HG02884 (cell line): ENCODE measurements around the gene GRID1.

Source experiments
- ATAC-seq: cut with Tn5 transposase; IDR thresholded peaks from one replicate; pipeline ENCODE4 v1.9.1; 2021; ENCODE audit warnings: mild to moderate bottlenecking, moderate library complexity; ENCODE audit not compliant: unreplicated experiment

The GRID1 gene

GRCh38 chr10:86025509-86025908 is 341.1 kb downstream of the GRID1 start:
- no peak for ATAC-seq

- no peak for ATAC-seq
Measured at GRCh38 chr10:86024281-86025041, 342.1 kb downstream of the GRID1 start.

DNA sequence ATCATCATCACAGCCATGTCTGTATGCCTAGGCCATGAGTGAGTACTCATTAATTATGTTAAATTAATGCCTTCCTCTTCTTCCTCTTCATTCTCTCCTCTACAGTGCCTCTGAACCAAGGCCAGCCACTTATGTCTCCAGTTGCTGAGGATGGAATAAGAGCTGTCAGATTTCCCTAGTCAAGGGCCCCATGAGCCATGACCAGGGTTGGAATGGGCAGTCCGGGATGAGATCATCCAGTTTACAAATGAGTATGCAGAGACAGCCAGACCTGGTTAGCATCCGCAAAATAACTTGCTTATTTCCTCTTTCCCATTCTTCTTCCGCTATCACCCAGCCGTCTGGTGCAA is 342.7 kb downstream of the GRID1 start:
- ATAC-seq: no peak

DNA sequence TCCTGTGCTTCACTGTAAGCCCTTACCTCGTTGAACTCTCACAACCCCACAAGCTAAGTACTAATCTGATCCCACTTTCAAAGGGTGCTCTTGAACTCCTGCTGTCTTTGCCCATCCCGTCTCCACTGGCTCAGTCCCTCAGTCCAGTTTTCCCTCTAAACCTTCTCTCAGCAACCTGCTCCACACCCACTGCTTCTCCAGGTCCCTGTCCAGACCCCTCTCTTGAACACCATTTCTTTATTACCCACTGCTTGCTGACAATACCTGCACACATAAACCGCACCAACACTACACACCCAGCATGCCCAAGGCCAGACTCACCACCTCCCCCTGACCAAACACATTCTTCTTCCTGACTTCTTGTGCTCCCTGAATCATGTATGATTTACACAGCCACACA is 343.3 kb downstream of the GRID1 start:
- ATAC-seq: no peak

DNA sequence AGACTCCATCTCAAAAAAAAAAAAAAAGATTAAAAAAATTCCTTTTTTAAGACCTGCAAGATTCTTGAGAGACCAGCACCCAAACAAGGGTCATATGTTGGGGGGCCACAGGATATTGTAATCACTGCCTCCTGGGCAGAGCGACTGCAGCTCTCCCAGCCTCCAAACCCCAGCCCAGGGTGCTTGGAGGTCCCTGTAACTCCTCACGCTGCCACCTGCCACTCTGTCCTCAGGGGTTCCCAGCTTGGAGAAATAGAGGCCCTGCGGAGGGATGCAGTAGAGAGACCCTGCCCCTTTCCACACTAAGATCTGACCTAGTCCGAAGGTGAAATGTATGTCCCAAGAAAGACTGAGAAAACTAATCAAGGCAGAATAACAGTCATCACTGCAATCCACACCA is 343.7 kb downstream of the GRID1 start:
- no peak for ATAC-seq

GRCh38 chr10:86020134-86020533 is 346.5 kb downstream of the GRID1 start:
- no peak for ATAC-seq

DNA sequence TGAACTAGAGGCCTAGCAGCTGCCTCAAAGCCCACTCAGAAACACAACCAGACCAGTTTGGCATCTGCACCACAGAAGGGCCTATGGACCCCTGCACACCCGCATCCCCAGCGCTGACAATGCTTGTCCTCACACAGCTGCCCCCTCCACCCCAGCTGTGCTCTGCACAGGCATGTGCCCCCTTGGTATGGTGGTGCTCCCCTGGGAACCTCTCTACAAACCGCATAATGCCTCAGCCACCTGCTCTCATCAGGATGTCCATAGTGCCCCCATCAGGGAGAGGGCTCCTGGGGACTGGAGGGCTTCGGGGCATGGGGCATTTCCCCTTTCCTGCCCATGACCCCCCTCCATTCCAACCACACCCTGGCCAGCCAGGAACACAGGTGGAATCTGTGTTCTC is 347.5 kb downstream of the GRID1 start:
- no peak for ATAC-seq

- ATAC-seq: no peak
Measured at GRCh38 chr10:86018735-86019058, 347.9 kb downstream of the GRID1 start.

DNA sequence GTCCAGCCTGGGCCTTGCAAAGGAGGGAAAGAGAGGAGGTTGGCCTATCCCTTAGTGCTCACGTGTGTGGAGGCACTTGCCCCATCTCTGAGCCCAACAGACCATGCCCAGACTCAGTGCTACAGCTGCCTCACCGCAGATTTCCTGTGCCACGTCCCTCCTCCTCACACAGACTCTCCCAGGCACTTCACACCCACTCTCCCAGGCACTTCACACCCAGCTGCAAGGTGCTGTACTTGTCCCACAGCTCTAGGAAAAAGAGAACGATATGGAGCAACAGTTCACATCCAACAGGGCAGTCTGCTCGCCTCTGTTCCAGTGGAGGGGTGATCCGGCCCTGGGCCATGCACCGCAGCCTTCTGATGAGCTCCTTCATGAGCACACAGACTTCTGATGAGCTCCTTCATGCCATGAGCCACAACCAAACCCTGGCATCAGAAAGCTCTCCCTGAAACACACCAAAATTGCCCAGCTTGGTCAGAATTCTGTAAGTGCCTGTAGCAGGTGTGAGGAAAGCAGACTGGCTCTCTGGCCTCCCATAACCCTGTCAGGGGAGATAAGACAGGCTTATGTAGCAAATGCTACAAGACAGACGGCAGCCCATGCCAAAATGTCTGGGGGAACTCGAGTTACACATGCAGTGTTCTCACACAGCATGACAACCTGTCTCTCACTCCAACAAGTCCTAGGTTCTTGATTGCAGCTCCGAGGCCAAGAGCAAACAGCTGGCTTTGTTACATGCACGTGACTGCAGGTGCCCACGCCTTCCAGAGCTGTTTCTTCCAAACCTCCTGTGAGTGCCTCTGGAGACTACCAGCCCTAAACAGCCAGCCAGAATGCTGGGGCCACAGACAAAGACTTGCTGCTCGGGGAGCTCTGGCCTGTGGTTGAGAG is 348.5 kb downstream of the GRID1 start:
- no peak for ATAC-seq

DNA sequence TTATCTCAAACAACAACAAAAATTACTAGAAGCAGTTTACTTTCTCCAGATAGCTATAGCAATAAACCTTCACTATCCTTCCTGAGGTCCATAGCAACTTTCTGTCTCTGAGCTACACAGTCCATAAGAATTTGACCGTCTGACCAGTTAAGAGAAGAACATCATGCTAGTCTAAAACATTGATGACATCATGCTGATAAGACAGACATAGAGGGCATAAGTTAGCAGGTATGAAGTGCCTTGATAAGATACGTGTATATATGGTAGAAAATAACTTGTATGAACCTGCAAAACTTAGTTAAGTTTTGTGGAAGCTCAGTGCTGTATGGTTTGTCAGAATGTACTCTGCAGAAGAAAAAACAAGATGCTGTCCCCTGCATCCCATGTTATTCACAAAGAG is 353.0 kb downstream of the GRID1 start:
- ATAC-seq: no peak

DNA sequence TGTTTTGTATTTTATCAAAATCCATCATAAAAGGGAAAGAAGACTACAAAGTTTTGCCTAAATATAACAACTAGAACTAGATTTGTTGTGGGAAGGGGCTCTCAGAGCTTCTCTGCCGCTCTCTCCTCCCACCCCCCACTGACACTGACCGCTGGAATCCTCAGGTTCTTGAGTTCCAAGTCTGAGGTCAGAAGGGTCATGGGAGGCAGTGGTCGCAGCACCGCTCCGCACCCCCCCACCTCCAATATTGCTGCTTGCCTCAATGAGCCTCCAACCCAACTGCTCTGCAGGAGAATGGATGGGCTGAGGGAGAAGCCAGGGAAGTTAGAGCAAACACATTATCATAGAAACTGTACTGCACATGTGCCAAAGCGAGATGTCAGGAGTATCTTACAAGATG is 359.4 kb downstream of the GRID1 start:
- no peak for ATAC-seq

DNA sequence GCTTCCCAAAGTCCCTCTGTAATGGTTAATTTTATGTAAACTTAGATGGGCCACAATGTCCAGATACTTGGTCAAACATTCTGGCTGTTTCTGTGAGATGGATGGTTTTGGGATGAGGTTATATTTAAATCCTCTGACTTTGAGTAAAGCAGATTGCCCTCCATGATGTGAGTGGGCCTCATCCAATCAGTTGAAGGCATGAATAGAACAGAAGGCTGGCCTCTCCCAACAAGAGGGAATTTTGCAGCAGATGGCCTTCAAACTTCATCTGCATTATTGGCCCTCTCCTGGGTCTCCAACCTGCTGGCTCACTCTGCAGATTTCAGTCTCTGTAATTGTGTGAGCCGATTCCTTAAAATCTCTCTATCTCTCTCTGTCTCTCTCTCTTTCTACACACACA is 362.3 kb downstream of the GRID1 start:
- ATAC-seq: no peak

DNA sequence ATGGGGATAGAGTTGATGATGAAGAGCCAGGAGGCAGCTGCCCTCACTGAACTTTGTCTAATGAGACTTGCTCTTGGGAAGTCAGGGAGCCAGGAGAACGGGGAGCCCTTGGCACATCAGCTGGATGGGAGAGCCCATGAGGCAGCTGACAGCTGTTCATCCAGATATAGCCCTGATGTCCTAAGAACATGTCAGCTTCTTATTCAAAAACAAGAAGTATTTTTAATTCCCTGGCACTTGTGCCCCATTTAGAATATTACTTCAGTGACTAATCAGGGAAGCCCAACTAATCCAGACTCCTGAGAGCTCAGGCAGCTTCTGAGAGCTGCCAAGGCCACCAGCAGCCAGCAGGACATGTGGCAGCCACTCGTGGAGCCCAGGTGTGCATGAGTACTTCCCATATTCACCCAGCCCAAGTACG is 363.4 kb downstream of the GRID1 start:
- no peak for ATAC-seq

DNA sequence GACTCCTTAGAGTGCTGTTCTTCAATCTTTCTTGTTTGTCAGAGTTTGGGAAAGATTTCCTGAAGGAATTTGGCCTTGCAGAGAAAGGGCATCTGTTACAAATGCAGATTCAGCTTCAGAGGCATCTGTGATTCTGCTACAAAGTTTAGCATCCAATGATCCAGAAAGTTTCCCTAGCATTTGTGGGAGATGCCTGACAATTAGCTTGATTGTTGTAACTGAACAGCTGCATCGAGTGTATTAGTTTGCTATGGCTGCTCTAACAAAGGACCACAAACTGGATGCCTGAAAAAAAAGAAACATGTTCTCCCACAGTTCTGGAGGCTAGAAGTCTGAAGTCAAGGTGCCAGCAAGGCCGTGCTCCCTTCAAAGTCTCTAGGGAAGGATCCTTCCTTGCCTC is 365.1 kb downstream of the GRID1 start:
- no peak for ATAC-seq

- ATAC-seq: no peak
Measured at GRCh38 chr10:85997544-85997943, 369.1 kb downstream of the GRID1 start.

- ATAC-seq: no peak
Measured at GRCh38 chr10:85995791-85996190, 370.8 kb downstream of the GRID1 start.

DNA sequence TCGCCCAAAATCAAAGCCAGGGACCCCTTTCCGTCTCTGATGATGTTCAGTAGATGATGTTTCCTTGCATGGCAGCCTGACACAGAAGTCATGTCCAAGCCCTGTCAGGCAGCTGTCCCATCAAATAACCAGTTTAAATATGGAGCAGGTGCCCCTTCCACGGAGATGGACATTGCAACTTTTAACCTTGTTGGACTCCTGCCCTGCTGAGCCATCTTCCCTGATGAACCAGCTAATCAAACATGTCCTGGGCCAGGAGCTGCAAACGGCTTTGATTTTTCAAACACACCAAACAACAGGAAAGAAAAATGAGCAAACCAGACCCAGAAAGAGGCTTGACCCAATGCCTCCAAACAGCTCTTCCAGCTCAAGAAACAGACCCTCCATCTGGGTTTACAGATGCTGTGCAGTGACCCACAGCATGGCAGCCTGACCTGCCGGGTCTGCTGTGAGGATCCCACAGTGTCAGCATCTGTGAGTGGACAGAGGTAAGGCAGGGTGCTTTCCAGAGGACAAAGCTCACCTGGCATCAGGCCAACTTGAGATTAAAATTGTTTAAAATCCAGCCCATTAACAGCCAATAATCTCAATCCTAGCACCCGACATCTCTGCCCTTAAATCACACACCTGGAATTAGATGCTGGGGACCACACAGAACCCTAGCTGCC is 372.6 kb downstream of the GRID1 start:
- ATAC-seq: no peak

DNA sequence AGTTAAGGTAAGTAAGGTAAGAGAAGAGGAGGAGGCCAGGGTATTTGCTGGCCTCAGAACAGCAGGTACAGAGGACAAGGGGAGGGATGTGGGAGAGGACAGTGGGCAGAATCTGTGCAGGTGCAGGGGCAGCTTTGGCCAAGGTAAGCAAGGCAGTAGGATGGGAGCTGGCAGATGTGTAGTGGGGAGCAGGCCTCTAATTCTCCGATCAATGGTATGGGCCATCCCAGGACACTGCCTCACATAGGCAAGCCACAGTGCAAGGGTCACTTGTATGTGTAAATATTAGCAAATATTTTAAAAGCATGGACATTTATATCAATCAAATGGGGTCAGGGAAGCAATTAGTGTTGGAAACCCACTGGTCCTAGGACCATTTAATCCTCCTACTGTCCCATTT is 373.5 kb downstream of the GRID1 start:
- no peak for ATAC-seq

GRCh38 chr10:85992324-85992723 is 374.3 kb downstream of the GRID1 start:
- ATAC-seq: no peak

GRCh38 chr10:85986777-85987176 is 379.8 kb downstream of the GRID1 start:
- ATAC-seq: no peak

DNA sequence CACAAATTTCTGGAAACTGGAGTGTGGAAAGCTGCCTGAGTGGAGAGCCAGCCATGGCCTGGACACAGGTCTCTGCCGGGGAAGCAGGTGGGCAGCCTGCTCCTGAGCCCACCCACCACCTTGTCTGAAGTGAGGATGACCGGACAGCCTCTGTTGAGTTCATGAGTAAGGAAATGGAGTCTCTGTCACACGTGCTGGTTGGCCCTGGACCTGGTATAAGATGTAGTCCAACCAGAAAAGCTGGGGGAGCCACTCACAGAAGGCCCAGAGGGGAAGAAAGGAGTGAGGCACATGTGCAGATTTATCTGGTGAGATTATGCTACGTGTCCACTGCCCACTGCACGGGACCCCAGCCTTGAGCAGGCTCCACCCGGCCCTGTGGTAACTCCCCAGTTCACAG is 383.5 kb downstream of the GRID1 start:
- no peak for ATAC-seq

DNA sequence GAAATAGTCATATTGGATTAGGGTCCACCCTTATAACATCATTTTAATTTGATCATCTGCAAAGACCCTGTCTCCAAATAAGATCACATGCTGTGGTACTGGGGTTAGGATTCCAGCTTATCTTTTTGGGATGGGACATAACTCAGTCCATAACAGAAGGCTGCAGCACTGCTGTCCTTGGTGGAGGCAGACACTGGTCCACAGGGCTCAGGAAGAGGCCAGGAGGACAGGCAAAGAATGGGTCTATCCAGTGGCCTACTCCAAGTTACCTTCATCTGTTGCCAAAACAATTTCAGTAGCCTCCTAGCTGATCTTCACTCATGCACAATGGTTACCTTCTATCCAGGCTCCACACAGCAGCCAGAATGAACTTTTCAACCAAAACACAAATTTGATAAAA is 387.0 kb downstream of the GRID1 start:
- no peak for ATAC-seq
